Cardiac septum (tissue), 1 donor: ENCODE data around the gene LRRC9. TPM values are rescaled to one million over a fixed set of nuclear protein-coding genes. Genes with fewer than 3 reads are reported as not detected.
"Not testable (repeated sequence)": the region's sequence is repeated elsewhere in the genome, so short reads cannot be mapped to it uniquely, and the experiment has no call there.

ENCODE experiments used
- DNase-seq: peaks from one replicate; pipeline ENCODE4 v3.0.0-alpha.2; 2020; ENCODE audit warnings: low spot score
- intact Hi-C: fragments of 100-400 bp; cut with DNase I; formaldehyde crosslinking; loops from one replicate; pipeline ENCODE4 v1.14.0; 2022
- total RNA-seq: library from RNA; stranded (reverse); fragmentation: NEBNext Ultra II Directional; extraction: Animal tissue kit (Norgen Biotek cat#: 25700); gene quantifications from one replicate; pipeline ENCODE4 v1.2.1, GENCODE V29; 2021
- donor health status: DM: no; HTN: no; CAD: no.

The LRRC9 gene
- total RNA-seq, 1 donor from 2014 or later = 0.24 TPM

- DNase-seq, intact Hi-C loops: not testable (repeated sequence)
Measured at GRCh38 chr14:59942296-59942862, 22.4 kb downstream of the LRRC9 start.

GRCh38 chr14:59944909-59945308 lies 25.0 kb downstream of the LRRC9 start:
- DNase-seq = no peak
- intact Hi-C loops = no loop called here

GRCh38 chr14:59952141-59952540 lies 32.2 kb downstream of the LRRC9 start:
- DNase-seq, intact Hi-C loops: not testable (repeated sequence)

- intact Hi-C loops, DNase-seq: not testable (repeated sequence)
Measured at GRCh38 chr14:59957890-59958289, 37.9 kb downstream of the LRRC9 start.

- intact Hi-C loops = loop anchor here (10.0 kb wide), 1 partner anchor 95 kb away; no protein-coding TSS in a partner anchor
- no peak for DNase-seq
Measured at GRCh38 chr14:59959668-59960067, 39.7 kb downstream of the LRRC9 start.

DNA sequence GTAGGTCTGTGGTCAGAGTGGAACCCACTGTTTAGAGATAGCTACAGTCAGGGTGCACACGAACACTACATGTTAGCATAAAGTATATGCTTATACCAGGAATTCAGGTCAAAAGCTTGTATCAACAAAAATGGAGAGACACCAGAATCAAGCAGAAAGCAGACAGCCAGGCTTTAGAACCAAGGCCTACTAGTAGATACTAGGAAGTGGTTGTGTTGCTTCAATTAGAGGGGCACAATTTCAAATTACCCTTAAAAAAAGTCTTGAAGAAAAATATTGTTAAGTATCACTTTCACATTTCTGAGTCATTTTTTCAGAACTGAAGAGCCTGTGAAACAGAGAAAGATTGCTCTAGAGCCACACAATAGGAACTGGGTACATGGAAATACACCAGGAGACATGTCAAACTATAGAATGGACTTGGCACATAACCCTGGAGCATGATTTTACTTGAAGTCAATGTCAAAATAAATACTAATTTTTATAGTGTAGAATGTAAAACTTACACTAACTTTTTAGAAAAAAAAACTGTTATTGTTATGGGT lies 41.6 kb downstream of the LRRC9 start:
- intact Hi-C loops = loop anchor here (10.0 kb wide), 1 partner anchor 93 kb away; no protein-coding TSS in a partner anchor
- no peak for DNase-seq

DNA sequence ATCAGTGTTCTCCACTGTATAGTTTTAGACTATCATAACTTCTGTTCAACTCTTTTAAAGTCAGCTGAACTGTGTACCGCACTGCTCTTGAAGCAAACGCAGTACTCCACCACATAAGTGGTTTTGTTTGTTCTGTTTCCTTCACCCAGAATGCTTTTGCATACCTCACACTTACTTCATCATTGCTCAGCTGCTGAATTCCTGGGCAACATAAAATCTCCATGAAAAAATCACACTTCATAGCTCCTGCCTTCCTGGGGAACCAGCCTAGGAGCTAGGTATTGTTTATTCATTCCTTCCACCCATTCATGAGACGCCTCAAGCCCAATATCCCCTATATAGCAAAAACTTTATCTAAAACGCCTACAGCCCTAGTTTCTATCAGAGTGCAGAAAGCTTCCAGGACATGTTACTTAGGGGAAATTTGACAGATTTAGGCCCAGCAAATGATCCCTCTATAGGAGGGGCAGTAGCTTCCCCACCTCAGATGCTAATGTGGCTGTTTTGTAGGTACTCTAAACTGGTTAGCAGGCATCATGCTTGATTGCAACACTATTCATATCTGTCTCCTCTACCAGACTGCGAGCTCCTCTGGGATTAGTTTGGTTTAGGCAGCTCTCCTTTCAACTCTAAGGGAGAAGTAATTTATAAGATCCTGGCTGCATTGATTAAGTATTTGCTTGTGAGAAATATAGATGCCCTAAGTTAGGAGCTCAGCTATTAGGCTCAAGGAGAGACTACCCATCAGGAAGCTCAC lies 44.5 kb downstream of the LRRC9 start:
- DNase-seq = no peak
- intact Hi-C loops = loop anchor here (2.0 to 10.0 kb wide), 3 partner anchors 90 to 218 kb away; partner anchors contain the start of gene DHRS7

GRCh38 chr14:59969319-59969718 lies 49.4 kb downstream of the LRRC9 start:
- intact Hi-C loops = loop anchor here (5.0 to 10.0 kb wide), 2 partner anchors 85 to 213 kb away; no protein-coding TSS in a partner anchor
- DNase-seq = no peak

- no peak for DNase-seq
- intact Hi-C loops = no loop called here
Measured at GRCh38 chr14:59981564-59981963, 61.6 kb downstream of the LRRC9 start.

DNA sequence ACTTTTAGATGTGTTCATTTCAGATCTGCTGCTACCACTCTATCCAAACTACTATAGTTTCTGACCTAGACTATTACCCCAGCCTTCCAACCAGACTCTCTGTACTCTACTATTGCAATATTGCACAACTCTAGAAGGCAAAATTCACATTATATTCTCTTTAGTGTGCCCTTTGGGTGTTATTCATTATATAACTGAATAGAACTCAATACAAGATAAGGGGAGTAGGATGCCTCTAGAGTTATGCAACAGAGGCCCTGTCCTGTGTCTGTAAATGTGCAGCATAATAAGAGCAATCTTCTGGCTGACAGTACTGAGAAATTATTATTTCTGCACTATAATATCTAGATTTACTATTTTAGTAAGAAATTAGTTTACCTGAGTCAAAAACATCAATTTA lies 63.1 kb downstream of the LRRC9 start:
- intact Hi-C loops = no loop called here
- DNase-seq = no peak

GRCh38 chr14:59986556-59987059 lies 66.7 kb downstream of the LRRC9 start:
- intact Hi-C loops = no loop called here
- no peak for DNase-seq

- intact Hi-C loops = no loop called here
- no peak for DNase-seq
Measured at GRCh38 chr14:59997449-59997848, 77.5 kb downstream of the LRRC9 start.

GRCh38 chr14:59997966-59998365 lies 78.0 kb downstream of the LRRC9 start:
- intact Hi-C loops = no loop called here

GRCh38 chr14:59998564-59998963 lies 78.6 kb downstream of the LRRC9 start:
- no peak for DNase-seq
- intact Hi-C loops = no loop called here

More at GRCh38 chr14:59997966-59998365, 78.0 kb downstream of the LRRC9 start:
- no peak for DNase-seq

- DNase-seq = peak; percentile 90
- intact Hi-C loops = no loop called here
Measured at GRCh38 chr14:60002819-60003492, 83.0 kb downstream of the LRRC9 start.

GRCh38 chr14:60003991-60004390 lies 84.0 kb downstream of the LRRC9 start:
- no peak for DNase-seq

DNA sequence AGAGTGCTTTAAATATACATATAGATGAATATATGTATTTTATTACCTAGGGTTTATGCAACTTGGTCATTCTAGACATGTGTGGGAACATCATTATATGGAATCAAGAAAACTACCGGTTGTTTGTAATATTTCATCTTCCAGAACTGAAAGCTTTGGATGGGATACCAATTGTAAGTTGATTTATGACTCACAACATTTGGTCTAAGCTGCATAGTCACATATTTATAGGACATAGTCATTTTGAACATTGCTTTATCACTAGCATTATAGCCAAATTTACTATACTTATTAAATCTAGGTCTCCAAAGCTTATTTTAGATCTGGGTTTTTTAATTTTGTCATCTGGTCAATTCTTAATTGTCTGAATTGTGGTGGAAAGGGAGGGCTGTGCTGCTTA lies 88.1 kb downstream of the LRRC9 start:
- no peak for DNase-seq
- intact Hi-C loops = no loop called here

More at GRCh38 chr14:60003991-60004390, 84.0 kb downstream of the LRRC9 start:
- intact Hi-C loops = no loop called here

- DNase-seq, intact Hi-C loops: not testable (repeated sequence)
Measured at GRCh38 chr14:60010263-60010662, 90.3 kb downstream of the LRRC9 start.

- DNase-seq = no peak
- intact Hi-C loops = no loop called here
Measured at GRCh38 chr14:60014402-60014801, 94.5 kb downstream of the LRRC9 start.

- no peak for DNase-seq
- intact Hi-C loops = no loop called here
Measured at GRCh38 chr14:60021619-60022018, 101.7 kb downstream of the LRRC9 start.
